Adrenal gland (tissue), 12 donors: ENCODE data around the gene RARB. TPM values are rescaled to one million over a fixed set of nuclear protein-coding genes. Genes with fewer than 3 reads are reported as not detected.

Source experiments
- DNase-seq, 7 donors: peaks; one replicate each; pipeline ENCODE4 v3.0.0-alpha.2; 2019 to 2020
- H3K27ac ChIP-seq, 5 donors: fragments of 200-600 bp; sonication (generic) in 4 of 5; 1 replicate in 3 of 5; 2 replicates in 2 of 5; pipeline versions ENCODE4 v1.5.1 to v1.8.0; 2016 to 2020; ENCODE audit warnings: mild to moderate bottlenecking in 1 of 5
- H3K27me3 ChIP-seq: fragments of 200-600 bp; 2 replicates; pipeline ENCODE4 v1.8.0; 2021
- H3K36me3 ChIP-seq, 2 donors: fragments of 200-600 bp; replicated peaks in 1 of 2; 1 replicate in 1 of 2; 2 replicates in 1 of 2; pipeline versions ENCODE4 v1.5.1 to v1.8.0; 2018 to 2022
- H3K4me1 ChIP-seq, 2 donors: fragments of 200-600 bp; replicated peaks in 1 of 2; 1 replicate in 1 of 2; 2 replicates in 1 of 2; pipeline versions ENCODE4 v1.5.1 to v1.8.0; 2018 to 2021
- H3K4me3 ChIP-seq, 4 donors: fragments of 200-600 bp; sonication (generic) in 3 of 4; one replicate each; pipeline ENCODE4 v1.5.1; 2016 to 2018
- H3K9me3 ChIP-seq, 3 donors: fragments of 200-600 bp; sonication (generic) in 1 of 3; replicated peaks in 1 of 3; 1 replicate in 2 of 3; 2 replicates in 1 of 3; pipeline versions ENCODE4 v1.5.1 to v1.8.0; 2016 to 2021
- POLR2A ChIP-seq, 2 donors: fragments of 450-650 bp; IDR thresholded peaks; one replicate each; pipeline ENCODE4 v1.6.1; 2017; ENCODE audit warnings: antibody characterized with exemption in 2 of 2, mild to moderate bottlenecking in 2 of 2, moderate library complexity in 1 of 2
- WGBS, 4 donors: extraction: QIAGEN DNeasy Blood & Tissue Kit in 2 of 4; methylation state at CpG; one replicate each; pipeline versions ENCODE4 v1.1.5 to v1.1.7; 2013 to 2017; 5-methylcytosine and 5-hydroxymethylcytosine counted together
- intact Hi-C, 2 donors: fragments of 100-400 bp; cut with DNase I; formaldehyde crosslinking; loops; one replicate each; pipeline versions ENCODE4 v1.14.1 to v1.15.0; 2022 to 2023
- polyA plus RNA-seq, 3 donors: library from polyadenylated mRNA; stranded (reverse); fragments of 200-250 nt in 2 of 3; fragments of 350-450 nt in 1 of 3; fragmentation: Illumina TruSeq in 1 of 3; extraction: RNeasy Lipid Tissue Mini Kit (QIAGEN cat#74804) in 1 of 3; gene quantifications; one replicate each; pipeline ENCODE4 v1.2.3, GENCODE V29; 2013 to 2014
- total RNA-seq, 9 donors: library from RNA; depleted of rRNA in 4 of 9; stranded (reverse); fragments of >200 nt in 4 of 9; fragments of 120-200 nt in 1 of 9; fragmentation: NEBNext Ultra II Directional in 1 of 9; extraction: Animal tissue kit (Norgen Biotek cat#: 25700) in 1 of 9; gene quantifications; one replicate each; pipeline versions ENCODE4 v1.1.0 to v1.2.4, GENCODE V29; 2013 to 2023
- TF ChIP-seq, protein P1 (sequence below), 6 experiments: fragments of 450-650 bp in 4 of 6; fragments of 200-600 bp in 2 of 6; sonication (generic) in 1 of 6; IDR thresholded peaks; 1 replicate in 5 of 6; 2 replicates in 1 of 6; pipeline versions ENCODE4 v1.5.1 to v1.8.0; 2016 to 2021; ENCODE audit warnings: antibody characterized with exemption in 6 of 6, mild to moderate bottlenecking in 2 of 6, moderate library complexity in 1 of 6
- donor health status: healthy with polysubstance abuse.
- donor health status: Bipolar disorder and iron deficiency.
- donor health status: DM: yes; HTN: yes; CAD: no.
- donor health status: DM: no; HTN: no; CAD: no.
- donor health status: DM: no; HTN: no; CAD: no.
- donor health status: DM: yes; HTN: yes; CAD: no.

RARB gene
- total and polyA plus RNA-seq, 12 donors = 1.7 to 23.3 (median 9.7) TPM

DNA sequence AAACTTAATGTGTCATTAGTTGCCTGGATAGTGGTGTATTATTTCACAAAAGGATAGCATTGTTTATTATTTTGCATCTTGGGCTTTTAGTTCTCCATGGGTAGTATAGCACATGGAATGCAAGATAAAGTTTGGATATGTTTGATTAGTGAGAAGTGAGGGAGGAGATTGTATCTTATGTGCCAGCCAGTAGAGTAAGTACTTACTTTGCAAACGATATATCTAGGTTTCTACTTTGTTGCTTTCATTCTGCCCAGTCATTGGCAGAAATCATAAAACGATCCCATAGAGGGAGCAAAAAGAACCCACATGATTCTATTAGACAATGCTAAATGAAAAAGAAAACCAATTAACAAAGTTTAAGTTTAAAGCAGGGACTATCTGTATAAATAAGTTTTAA, 105.3 kb downstream of the RARB start:
- intact Hi-C loops = no loop called here
- no peaks in the 10 kb centered on the region for H3K9me3 ChIP-seq
- H3K4me1 ChIP-seq = no peaks in the 10 kb centered on the region
- no peaks in the 10 kb centered on the region for H3K27me3 ChIP-seq
- no peak for DNase-seq
- no peaks in the 10 kb centered on the region for H3K36me3 ChIP-seq
- no peak overlapping the region for H3K27ac ChIP-seq
- no peak overlapping the region for H3K4me3 ChIP-seq
- no peak for TF ChIP-seq POLR2A (IDR thresholded peaks at IDR 0.05)
- TF ChIP-seq, protein P1, sequence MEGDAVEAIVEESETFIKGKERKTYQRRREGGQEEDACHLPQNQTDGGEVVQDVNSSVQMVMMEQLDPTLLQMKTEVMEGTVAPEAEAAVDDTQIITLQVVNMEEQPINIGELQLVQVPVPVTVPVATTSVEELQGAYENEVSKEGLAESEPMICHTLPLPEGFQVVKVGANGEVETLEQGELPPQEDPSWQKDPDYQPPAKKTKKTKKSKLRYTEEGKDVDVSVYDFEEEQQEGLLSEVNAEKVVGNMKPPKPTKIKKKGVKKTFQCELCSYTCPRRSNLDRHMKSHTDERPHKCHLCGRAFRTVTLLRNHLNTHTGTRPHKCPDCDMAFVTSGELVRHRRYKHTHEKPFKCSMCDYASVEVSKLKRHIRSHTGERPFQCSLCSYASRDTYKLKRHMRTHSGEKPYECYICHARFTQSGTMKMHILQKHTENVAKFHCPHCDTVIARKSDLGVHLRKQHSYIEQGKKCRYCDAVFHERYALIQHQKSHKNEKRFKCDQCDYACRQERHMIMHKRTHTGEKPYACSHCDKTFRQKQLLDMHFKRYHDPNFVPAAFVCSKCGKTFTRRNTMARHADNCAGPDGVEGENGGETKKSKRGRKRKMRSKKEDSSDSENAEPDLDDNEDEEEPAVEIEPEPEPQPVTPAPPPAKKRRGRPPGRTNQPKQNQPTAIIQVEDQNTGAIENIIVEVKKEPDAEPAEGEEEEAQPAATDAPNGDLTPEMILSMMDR (IDR thresholded peaks at IDR 0.05) = no peak
- 70 to 87% (median 72%) methylated on average over 2 of the region's 2 CpGs for WGBS, 4 donors

DNA sequence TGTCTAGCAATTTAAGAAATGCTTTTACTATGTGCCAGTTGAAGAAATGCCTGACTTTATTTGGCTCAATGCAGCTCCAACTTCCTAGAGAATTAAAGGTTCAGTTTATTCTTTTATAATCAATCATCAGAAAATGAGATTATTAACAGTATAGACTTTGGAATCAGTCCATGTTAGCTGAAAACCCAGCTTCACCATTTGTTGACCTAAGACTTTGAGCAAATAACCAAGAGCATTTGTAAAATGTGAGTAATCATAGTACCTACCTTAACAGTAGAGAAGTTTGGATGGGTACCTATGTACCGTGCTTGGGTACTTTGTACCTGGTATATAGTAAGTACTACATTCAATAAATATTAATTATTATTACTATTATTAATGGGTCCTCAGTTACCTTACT, 105.9 kb downstream of the RARB start:
- Histone ChIP-seq H3K27me3 (no peaks in the 10 kb centered on the region), H3K36me3 (no peaks in the 10 kb centered on the region), H3K27ac (no peak overlapping the region), H3K9me3 (no peaks in the 10 kb centered on the region), H3K4me1 (no peaks in the 10 kb centered on the region), H3K4me3 (no peak overlapping the region)
- intact Hi-C loops = no loop called here
- DNase-seq = no peak
- no peak for TF ChIP-seq POLR2A (IDR thresholded peaks at IDR 0.05)
- TF ChIP-seq, protein P1 (IDR thresholded peaks at IDR 0.05) = no peak
- 94 to 100% (median 95%) methylated on average over 1 of the region's 1 CpG for WGBS, 4 donors

DNA sequence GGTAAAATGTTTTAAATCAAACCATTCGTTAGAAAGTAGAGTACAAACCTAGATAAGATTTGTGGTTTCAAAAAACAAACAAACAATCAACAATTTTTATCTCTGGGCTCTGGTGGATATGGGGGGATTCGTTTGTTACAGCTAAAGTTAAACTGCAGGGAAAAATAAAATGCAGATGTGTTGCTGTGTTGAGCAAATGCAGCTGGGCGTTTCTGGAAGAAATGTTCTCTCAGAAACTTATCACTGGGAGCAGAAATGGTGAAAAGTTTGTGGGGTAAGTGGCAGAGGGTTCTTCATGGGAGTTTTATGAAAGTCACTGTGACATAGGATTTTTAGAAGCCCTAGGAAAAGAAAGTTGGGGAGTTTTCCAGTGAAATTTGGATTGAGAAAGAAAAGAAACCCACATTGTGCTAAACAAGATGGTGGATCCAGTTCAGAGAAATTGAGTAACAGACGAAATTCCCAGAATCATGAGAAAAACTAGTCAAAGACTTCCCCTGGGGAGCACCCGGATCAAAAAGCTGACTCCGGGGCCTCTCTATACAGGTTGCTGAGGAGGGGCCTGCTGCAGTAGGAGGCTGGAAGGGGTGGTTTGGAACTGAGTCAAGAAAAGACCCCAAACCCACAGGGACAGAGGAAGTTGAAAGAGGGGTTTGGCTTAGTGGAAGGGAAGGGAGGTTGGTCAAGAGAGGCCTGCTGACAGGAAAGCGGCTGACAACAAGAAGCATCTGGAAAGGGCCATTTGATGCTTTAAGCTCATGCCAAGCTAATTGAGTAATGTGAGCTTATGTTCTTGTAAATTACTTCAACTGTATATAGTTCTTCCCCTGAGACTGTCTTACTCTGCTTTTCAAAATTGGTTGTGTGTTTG, 108.7 kb downstream of the RARB start:
- Histone ChIP-seq H3K4me3 (no peak overlapping the region), H3K4me1 (no peaks in the 10 kb centered on the region), H3K27ac (no peak overlapping the region), H3K9me3 (no peaks in the 10 kb centered on the region), H3K27me3 (no peaks in the 10 kb centered on the region), H3K36me3 (no peaks in the 10 kb centered on the region)
- TF ChIP-seq POLR2A (IDR thresholded peaks at IDR 0.05) = no peak
- TF ChIP-seq, protein P1 (IDR thresholded peaks at IDR 0.05) = no peak
- no peak for DNase-seq
- intact Hi-C loops = no loop called here
- 68 to 75% (median 73%) methylated on average over 7 of the region's 7 CpGs for WGBS, 4 donors

- WGBS, 4 donors = 85 to 86% (median 85%) methylated on average over 3 of the region's 3 CpGs
- DNase-seq = no peak
- Histone ChIP-seq H3K27ac (no peak overlapping the region), H3K4me3 (no peak overlapping the region), H3K36me3 (no peaks in the 10 kb centered on the region), H3K27me3 (no peaks in the 10 kb centered on the region), H3K9me3 (no peaks in the 10 kb centered on the region), H3K4me1 (no peaks in the 10 kb centered on the region)
- TF ChIP-seq, protein P1 (IDR thresholded peaks at IDR 0.05) = no peak
- no peak for TF ChIP-seq POLR2A (IDR thresholded peaks at IDR 0.05)
- intact Hi-C loops = no loop called here
Observed at GRCh38 chr3:25537516-25537915, 109.5 kb downstream of the RARB start.
